ENCODE data around the gene GRID1. TPM values are rescaled to one million over a fixed set of nuclear protein-coding genes. Genes with fewer than 3 reads are reported as not detected.

GRID1 gene
- total and polyA plus RNA-seq, 9 of the 15 experiments (the other 6 are each of a cell fraction or from before 2014, with no cell fraction given), result 0.01 to 7.2 (median 1.2) TPM

DNA sequence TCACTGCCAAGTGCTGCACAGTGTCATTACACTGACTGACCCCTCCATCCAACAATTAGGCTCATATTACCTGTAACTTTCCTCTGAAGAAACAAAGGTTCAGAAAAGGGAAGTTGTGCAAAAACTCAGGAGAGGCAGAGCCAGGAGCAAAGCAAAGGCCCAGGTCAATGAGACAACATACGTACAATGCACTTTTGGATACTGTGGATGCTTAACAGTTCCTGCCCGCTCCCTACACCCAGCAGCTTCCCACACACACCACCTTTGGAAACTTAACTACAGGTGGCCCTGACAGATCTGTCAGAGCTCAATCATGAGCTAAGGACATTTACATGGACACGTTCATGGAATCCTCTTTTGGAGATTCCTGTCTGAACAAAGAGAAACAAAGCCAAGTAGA is 515.9 kb downstream of the GRID1 start:
- Histone ChIP-seq H2AFZ (ENCODE audit: low read depth, low read length) (no peak overlapping the region), H4K20me1 (replicated peaks; ENCODE audit: control insufficient read depth, insufficient read depth, low read length) (no peaks in the 10 kb centered on the region; the same call in 1 of the 2 replicates), H3K9me1 (ENCODE audit: control insufficient read depth, insufficient read depth, low read length) (no peaks in the 10 kb centered on the region), H3K9me3 (replicated peaks; ENCODE audit: control insufficient read depth, insufficient read depth, low read depth, low read length) (no peaks in the 10 kb centered on the region), H3K36me3 (ENCODE audit: control insufficient read depth, insufficient read depth, low read length) (no peaks in the 10 kb centered on the region), H3K27me3 (ENCODE audit: control insufficient read depth in 2 of 2, insufficient read depth in 2 of 2, low read length in 2 of 2) (peaks cover 0 to 5% of the 10 kb centered on the region in 2 experiments; a peak in 1 of 5 replicates), H3K79me2 (ENCODE audit: control insufficient read depth, insufficient read depth, low read length) (no peaks in the 10 kb centered on the region), H3K4me3 (no peak overlapping the region), H3K27ac (ENCODE audit: extremely low read depth, low read depth, low read length) (no peak overlapping the region), H3K4me2 (ENCODE audit: insufficient read depth, low read length) (no peak overlapping the region), H3K4me1 (replicated peaks in 1 of 2; ENCODE audit: control insufficient read depth in 2 of 2, insufficient read depth in 2 of 2, low read length in 2 of 2) (no peaks in the 10 kb centered on the region), H3K9ac (ENCODE audit: insufficient read depth in 1 of 2, low read depth in 2 of 2, low read length in 2 of 2) (no peak overlapping the region)
- in situ Hi-C loops (cut with MboI) (no loop called here), intact Hi-C loops (cut with micrococcal nuclease) (no loop called here)
- ATAC-seq, result no peak
- BruUV-seq (replicated peaks), result no TSS peak
- 0% methylated on average over 3 of the region's 3 CpGs for WGBS (ENCODE audit: insufficient coverage, low coverage, missing lambda C conversion rate)
- CTCF ChIA-PET (ENCODE audit: low intra/inter-chr PET ratio), result no interaction called here
- no peak for DNase-seq (ENCODE audit: extremely low read depth in 1 of 4, low spot score in 3 of 4)
- TF ChIP-seq, protein P1, sequence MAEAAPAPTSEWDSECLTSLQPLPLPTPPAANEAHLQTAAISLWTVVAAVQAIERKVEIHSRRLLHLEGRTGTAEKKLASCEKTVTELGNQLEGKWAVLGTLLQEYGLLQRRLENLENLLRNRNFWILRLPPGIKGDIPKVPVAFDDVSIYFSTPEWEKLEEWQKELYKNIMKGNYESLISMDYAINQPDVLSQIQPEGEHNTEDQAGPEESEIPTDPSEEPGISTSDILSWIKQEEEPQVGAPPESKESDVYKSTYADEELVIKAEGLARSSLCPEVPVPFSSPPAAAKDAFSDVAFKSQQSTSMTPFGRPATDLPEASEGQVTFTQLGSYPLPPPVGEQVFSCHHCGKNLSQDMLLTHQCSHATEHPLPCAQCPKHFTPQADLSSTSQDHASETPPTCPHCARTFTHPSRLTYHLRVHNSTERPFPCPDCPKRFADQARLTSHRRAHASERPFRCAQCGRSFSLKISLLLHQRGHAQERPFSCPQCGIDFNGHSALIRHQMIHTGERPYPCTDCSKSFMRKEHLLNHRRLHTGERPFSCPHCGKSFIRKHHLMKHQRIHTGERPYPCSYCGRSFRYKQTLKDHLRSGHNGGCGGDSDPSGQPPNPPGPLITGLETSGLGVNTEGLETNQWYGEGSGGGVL (CRISPR knock-in tag; IDR thresholded peaks at IDR 0.05), result no peak
- TF ChIP-seq KLF13 (tag; IDR thresholded peaks at IDR 0.05; ENCODE audit: borderline replicate concordance, low read depth), result no peak
- TF ChIP-seq, protein P2, sequence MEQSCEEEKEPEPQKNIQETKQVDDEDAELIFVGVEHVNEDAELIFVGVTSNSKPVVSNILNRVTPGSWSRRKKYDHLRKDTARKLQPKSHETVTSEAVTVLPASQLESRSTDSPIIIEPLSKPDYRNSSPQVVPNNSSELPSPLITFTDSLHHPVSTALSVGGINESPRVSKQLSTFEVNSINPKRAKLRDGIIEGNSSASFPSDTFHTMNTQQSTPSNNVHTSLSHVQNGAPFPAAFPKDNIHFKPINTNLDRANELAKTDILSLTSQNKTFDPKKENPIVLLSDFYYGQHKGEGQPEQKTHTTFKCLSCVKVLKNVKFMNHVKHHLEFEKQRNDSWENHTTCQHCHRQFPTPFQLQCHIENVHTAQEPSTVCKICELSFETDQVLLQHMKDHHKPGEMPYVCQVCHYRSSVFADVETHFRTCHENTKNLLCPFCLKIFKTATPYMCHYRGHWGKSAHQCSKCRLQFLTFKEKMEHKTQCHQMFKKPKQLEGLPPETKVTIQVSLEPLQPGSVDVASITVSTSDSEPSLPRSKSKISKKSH (CRISPR knock-in tag; IDR thresholded peaks at IDR 0.05), result no peak
- TF ChIP-seq, protein P3, sequence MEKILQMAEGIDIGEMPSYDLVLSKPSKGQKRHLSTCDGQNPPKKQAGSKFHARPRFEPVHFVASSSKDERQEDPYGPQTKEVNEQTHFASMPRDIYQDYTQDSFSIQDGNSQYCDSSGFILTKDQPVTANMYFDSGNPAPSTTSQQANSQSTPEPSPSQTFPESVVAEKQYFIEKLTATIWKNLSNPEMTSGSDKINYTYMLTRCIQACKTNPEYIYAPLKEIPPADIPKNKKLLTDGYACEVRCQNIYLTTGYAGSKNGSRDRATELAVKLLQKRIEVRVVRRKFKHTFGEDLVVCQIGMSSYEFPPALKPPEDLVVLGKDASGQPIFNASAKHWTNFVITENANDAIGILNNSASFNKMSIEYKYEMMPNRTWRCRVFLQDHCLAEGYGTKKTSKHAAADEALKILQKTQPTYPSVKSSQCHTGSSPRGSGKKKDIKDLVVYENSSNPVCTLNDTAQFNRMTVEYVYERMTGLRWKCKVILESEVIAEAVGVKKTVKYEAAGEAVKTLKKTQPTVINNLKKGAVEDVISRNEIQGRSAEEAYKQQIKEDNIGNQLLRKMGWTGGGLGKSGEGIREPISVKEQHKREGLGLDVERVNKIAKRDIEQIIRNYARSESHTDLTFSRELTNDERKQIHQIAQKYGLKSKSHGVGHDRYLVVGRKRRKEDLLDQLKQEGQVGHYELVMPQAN (IDR thresholded peaks at IDR 0.05; ENCODE audit: borderline replicate concordance), result no peak
- TF ChIP-seq, protein P4, sequence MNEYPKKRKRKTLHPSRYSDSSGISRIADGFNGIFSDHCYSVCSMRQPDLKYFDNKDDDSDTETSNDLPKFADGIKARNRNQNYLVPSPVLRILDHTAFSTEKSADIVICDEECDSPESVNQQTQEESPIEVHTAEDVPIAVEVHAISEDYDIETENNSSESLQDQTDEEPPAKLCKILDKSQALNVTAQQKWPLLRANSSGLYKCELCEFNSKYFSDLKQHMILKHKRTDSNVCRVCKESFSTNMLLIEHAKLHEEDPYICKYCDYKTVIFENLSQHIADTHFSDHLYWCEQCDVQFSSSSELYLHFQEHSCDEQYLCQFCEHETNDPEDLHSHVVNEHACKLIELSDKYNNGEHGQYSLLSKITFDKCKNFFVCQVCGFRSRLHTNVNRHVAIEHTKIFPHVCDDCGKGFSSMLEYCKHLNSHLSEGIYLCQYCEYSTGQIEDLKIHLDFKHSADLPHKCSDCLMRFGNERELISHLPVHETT (CRISPR knock-in tag; conservative IDR thresholded peaks at IDR 0.05 in 1 of 2, IDR thresholded peaks at IDR 0.05 in 1 of 2), result no peak
- no peak for TF ChIP-seq SAFB2 (IDR thresholded peaks at IDR 0.05; ENCODE audit: borderline replicate concordance, low read depth, low read length, severe bottlenecking)
- TF ChIP-seq ZKSCAN1 (IDR thresholded peaks at IDR 0.05; ENCODE audit: low read depth, low read length), result no peak
- no peak for TF ChIP-seq TCF3 (CRISPR knock-in tag; IDR thresholded peaks at IDR 0.05)
- TF ChIP-seq ZNF57 (CRISPR knock-in tag; IDR thresholded peaks at IDR 0.05), result no peak
- TF ChIP-seq MXI1 (IDR thresholded peaks at IDR 0.05; ENCODE audit: low read depth, low read length), result no peak
- TF ChIP-seq TRIM28 (IDR thresholded peaks at IDR 0.05), result no peak
- TF ChIP-seq LCOR (CRISPR knock-in tag; IDR thresholded peaks at IDR 0.05), result no peak
- TF ChIP-seq KLF10 (CRISPR knock-in tag; IDR thresholded peaks at IDR 0.05), result no peak
- TF ChIP-seq PCBP1 (IDR thresholded peaks at IDR 0.05; ENCODE audit: low read depth, low read length, poor library complexity, severe bottlenecking), result no peak
- TF ChIP-seq NELFE (IDR thresholded peaks at IDR 0.05; ENCODE audit: insufficient read depth, insufficient read length), result no peak
- no peak for TF ChIP-seq ZNF133 (CRISPR knock-in tag; IDR thresholded peaks at IDR 0.05)
- no peak for TF ChIP-seq FOXJ2 (tag; IDR thresholded peaks at IDR 0.05)
- TF ChIP-seq ZKSCAN3 (CRISPR knock-in tag; IDR thresholded peaks at IDR 0.05), result no peak
- no peak for FAIRE-seq
- POLR2A ChIA-PET, result no interaction called here
